Spinal cord (tissue), 10 donors: ENCODE data around the gene AKNA. TPM values are rescaled to one million over a fixed set of nuclear protein-coding genes. Genes with fewer than 3 reads are reported as not detected.

Experiments
- DNase-seq, 6 donors: peaks; one replicate each; pipeline versions ENCODE4 v3.0.0 to v3.0.0-alpha.2; 2013 to 2015; ENCODE audit warnings: low spot score in 6 of 6, low read depth in 4 of 6
- H3K27ac ChIP-seq: one replicate; pipeline ENCODE4 v1.5.1; 2013; ENCODE audit warnings: low read depth, low read length, control low read depth
- H3K27me3 ChIP-seq: one replicate; pipeline ENCODE4 v1.6.1; 2013; ENCODE audit warnings: low read length; ENCODE audit not compliant: control insufficient read depth, insufficient read depth
- H3K36me3 ChIP-seq: one replicate; pipeline ENCODE4 v1.6.1; 2013; ENCODE audit warnings: low read length; ENCODE audit not compliant: control insufficient read depth, insufficient read depth
- H3K4me1 ChIP-seq: one replicate; pipeline ENCODE4 v1.6.1; 2013; ENCODE audit warnings: low read length; ENCODE audit not compliant: control insufficient read depth, insufficient read depth
- H3K4me3 ChIP-seq: one replicate; pipeline ENCODE4 v1.5.1; 2013; ENCODE audit warnings: low read depth, low read length, control low read depth
- H3K9me3 ChIP-seq: one replicate; pipeline ENCODE4 v1.6.1; 2013; ENCODE audit warnings: low read length; ENCODE audit not compliant: control insufficient read depth, insufficient read depth
- WGBS: methylation state at CpG from one replicate; pipeline ENCODE4 v1.1.5; 2013; ENCODE audit warnings: missing lambda C conversion rate; ENCODE audit not compliant: insufficient coverage; 5-methylcytosine and 5-hydroxymethylcytosine counted together
- polyA plus RNA-seq, 2 donors: library from polyadenylated mRNA; unstranded; fragments of 120-200 nt; gene quantifications; one replicate each; pipeline ENCODE4 v1.2.1, GENCODE V29; 2013; ENCODE audit not compliant: insufficient read length in 2 of 2
- total RNA-seq, 2 donors: library from RNA; depleted of rRNA in 1 of 2; stranded (reverse); fragments of 120-200 nt in 1 of 2; fragments of >200 nt in 1 of 2; gene quantifications; one replicate each; pipeline versions ENCODE4 v1.2.3 to v1.2.4, GENCODE V29; 2013 to 2014
- donor health status: healthy.

AKNA gene
- total and polyA plus RNA-seq, 4 donors, result 6.7 to 17.3 (median 14.4) TPM

DNA sequence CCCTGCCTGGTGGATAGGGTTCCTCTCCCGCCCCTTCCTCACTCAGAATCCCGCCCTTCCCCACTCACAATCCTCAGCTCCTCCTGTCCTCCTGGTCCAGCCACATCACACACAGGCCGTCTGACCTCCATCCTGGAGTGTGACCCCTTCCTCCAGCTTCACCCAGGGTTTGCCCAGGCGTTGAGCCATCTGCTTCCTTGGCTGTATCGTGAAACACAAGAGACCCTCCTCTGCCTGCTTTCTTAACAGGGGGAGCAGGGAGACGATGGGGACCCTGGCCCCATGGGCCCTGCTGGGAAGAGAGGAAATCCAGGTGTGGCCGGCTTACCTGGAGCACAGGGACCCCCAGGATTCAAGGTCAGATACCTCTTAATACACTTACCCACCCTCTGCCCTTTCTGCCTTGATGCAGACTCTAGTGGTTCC, 97.2 kb downstream of the AKNA start:
- H3K27me3 ChIP-seq, result no peaks in the 10 kb centered on the region
- peaks cover 20% of the 10 kb centered on the region for H3K36me3 ChIP-seq
- 67% methylated on average over 7 of the region's 7 CpGs for WGBS
- H3K4me1 ChIP-seq, result peaks cover 30% of the 10 kb centered on the region
- no peak overlapping the region for H3K4me3 ChIP-seq
- no peak overlapping the region for H3K27ac ChIP-seq
- peaks cover 3% of the 10 kb centered on the region for H3K9me3 ChIP-seq
- DNase-seq, result no peak

DNA sequence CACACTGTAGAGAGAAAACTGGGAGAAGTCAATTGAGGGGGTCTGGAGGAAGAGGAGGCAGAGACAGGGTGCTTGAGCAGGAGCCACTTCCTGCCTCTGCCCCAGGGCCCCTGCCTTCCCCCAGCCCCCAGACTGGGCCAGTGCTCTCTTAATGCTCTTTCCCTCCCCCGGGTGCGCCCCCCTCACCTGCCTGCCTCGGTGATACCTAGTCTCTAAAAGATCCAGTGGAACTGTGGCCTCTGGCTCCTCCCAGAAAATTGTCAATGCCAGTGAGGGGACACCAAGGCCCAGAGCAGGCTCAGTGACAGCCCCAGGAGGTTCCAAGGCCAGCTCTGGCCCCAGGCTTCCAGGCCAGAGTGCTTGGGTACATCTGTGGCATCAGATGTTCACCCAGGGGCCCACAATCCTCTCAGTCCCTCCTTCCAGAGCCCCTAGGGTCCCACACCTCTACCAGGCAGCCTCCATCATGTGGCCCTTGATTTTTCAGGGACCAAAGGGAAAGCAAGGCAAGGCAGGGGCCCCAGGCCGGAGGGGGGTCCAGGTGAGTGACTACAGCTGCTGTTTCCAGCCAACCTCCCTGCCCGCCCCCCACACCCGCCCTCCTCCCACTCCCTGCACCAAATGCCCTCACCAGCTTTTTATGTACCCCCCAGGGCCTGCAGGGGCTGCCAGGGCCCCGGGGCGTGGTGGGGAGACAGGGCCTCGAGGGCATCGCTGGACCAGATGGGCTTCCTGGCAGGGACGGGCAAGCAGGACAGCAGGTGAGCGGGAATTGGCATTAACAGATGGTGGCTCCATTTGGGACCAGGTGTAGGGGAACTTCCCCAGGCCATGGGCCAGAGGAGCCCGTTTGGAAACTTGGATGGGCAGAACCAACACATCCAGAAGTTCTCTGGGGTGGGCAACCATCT, 98.0 kb downstream of the AKNA start:
- no peak for DNase-seq
- H3K4me1 ChIP-seq, result peaks cover 37% of the 10 kb centered on the region

DNA sequence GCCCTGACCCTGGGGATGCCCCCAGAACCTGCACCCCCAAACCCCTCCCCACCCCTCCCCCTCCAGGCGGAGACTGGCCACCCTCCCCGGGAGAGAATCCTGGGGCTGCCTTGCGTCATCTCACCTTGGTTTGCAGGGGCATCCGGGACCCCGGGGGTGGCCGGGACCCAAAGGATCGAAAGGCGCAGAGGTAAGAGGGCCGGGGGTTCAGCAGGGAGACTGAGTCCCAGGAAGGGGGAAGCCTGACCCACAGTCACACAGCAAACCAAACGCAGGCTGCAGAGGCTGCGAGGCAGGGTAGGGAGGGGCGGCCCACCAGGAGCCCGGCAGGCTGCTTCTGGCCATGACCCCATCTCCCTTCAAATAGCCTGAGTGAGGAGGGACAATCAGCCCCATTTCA, 98.7 kb downstream of the AKNA start:
- Histone ChIP-seq H3K4me1 (peaks cover 40% of the 10 kb centered on the region), H3K4me3 (no peak overlapping the region)
- 99% methylated on average over 10 of the region's 13 CpGs for WGBS

More for the DNA sequence above, 98.0 kb downstream of the AKNA start:
- Histone ChIP-seq H3K27ac (no peak overlapping the region), H3K9me3 (peaks cover 3% of the 10 kb centered on the region), H3K27me3 (no peaks in the 10 kb centered on the region), H3K36me3 (peaks cover 27% of the 10 kb centered on the region), H3K4me3 (no peak overlapping the region)
- 88% methylated on average over 10 of the region's 13 CpGs for WGBS

DNA sequence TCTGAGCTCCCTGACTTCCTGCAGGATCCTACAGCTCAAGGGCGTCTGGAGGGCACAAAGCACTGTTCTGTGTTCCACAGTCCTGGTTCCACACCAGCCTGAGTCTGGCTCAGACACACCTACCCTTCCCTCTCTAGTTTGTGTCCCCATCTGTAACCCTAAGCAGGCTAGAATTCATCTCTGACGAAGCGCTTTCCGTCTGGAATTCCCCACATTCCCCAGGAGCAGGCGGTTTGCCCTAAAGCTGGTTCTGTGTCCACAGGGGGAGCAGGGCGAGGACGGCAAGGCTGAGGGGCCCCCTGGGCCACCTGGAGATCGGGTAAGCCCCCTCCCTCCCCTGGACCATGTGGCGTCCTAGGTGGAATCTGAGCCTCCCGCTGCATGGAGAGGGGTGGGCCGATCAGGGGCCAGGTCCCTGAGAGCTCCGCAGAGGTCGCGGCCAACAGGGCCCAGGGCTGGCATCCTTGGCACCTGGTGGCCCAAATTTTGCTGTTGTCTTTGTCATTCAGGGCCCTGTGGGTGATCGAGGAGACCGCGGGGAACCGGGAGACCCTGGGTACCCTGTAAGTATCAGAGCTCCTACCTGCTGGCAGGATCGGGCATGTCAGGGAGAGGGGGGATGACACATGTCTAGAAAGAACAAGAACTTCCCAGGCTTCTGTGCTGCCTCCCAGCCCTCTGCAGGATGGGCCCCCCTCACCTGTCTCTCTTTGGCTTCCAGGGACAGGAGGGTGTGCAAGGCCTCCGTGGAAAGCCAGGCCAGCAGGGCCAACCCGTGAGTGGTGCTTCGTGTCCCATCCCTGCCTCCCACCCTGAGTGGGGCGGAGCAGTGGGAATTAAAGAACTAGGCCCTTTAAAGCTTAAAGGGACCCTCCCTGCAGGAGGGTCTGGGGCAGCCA, 99.3 kb downstream of the AKNA start:
- WGBS, result 68% methylated on average over 17 of the region's 23 CpGs
- no peak overlapping the region for H3K27ac ChIP-seq
- no peaks in the 10 kb centered on the region for H3K27me3 ChIP-seq
- no peaks in the 10 kb centered on the region for H3K9me3 ChIP-seq
- peaks cover 35% of the 10 kb centered on the region for H3K36me3 ChIP-seq
- no peak for DNase-seq
- H3K4me1 ChIP-seq, result peaks cover 44% of the 10 kb centered on the region
- H3K4me3 ChIP-seq, result no peak overlapping the region

More for the DNA sequence above, 98.7 kb downstream of the AKNA start:
- DNase-seq, result no peak
- peaks cover 35% of the 10 kb centered on the region for H3K36me3 ChIP-seq
- H3K27ac ChIP-seq, result no peak overlapping the region
- H3K9me3 ChIP-seq, result no peaks in the 10 kb centered on the region
- H3K27me3 ChIP-seq, result no peaks in the 10 kb centered on the region

DNA sequence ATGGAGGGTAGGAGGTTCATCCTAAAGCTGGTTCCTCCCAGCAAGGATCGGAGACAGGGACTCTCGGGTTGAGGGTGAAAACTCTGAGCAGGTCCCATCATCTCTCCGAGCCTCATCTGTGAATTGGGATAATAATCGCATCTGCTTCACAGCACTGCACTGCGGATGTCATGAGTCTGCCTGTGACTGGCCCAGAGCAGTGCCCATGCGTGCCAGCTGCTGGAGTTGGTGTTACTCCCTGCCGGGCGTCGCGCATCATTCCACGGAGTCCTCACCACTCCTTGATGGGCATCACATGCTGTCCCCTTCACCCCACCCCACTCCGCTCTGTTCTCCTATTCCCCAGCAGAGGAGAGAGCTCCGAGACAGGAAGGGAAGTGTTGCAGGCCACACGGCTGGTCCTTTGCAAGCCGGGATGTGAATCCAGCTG, 100.0 kb downstream of the AKNA start:
- no peak overlapping the region for H3K4me3 ChIP-seq
- no peak overlapping the region for H3K27ac ChIP-seq
- H3K36me3 ChIP-seq, result peaks cover 35% of the 10 kb centered on the region
- H3K4me1 ChIP-seq, result peaks cover 48% of the 10 kb centered on the region
- H3K9me3 ChIP-seq, result no peaks in the 10 kb centered on the region
- WGBS, result 66% methylated on average over 13 of the region's 15 CpGs
- no peaks in the 10 kb centered on the region for H3K27me3 ChIP-seq
- peak in 1 of 6 donors; percentile 24 for DNase-seq

DNA sequence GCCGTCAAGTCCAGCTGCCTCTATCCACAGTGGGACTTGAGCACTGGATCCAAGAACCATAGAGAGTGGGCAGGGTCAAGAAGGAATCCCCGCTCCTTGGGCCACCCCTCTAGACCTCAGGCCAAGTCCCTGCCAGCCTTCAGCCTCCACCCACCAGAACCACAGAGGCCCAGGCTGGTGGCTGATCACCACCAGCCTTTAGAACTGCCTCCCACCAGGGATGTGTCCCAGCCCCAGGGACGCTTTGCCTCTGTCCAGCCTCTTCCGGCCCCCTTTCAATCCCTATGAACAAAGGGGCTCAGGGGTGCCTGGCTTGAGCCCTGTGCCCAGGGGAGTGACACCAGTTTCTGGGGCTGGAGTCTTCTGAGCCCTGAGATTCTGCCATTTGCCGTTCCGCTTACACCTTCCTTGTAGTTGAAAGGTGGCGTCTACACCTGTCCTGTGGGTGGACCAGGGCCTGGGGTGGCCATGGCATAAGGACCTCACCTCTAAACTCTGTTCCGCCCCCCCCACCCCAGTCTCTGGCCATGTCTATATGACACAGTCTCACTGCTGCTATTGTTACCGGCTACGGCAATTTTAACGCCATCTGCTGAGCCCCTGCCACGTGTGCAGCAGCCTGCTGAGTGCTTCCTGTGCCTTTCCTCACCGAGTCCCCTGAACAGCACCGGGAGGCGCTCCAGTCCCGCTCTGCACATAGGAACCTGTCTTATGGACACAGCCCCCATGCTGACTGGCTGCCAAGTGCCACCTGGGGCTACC, 100.6 kb downstream of the AKNA start:
- WGBS, result 77% methylated on average over 16 of the region's 16 CpGs
- no peak overlapping the region for H3K4me3 ChIP-seq
- peaks cover 53% of the 10 kb centered on the region for H3K4me1 ChIP-seq
- DNase-seq, result peak in 2 of 6 donors; percentile 52 to 63
- H3K27me3 ChIP-seq, result no peaks in the 10 kb centered on the region
- no peak overlapping the region for H3K27ac ChIP-seq
- peaks cover 39% of the 10 kb centered on the region for H3K36me3 ChIP-seq
- H3K9me3 ChIP-seq, result no peaks in the 10 kb centered on the region

DNA sequence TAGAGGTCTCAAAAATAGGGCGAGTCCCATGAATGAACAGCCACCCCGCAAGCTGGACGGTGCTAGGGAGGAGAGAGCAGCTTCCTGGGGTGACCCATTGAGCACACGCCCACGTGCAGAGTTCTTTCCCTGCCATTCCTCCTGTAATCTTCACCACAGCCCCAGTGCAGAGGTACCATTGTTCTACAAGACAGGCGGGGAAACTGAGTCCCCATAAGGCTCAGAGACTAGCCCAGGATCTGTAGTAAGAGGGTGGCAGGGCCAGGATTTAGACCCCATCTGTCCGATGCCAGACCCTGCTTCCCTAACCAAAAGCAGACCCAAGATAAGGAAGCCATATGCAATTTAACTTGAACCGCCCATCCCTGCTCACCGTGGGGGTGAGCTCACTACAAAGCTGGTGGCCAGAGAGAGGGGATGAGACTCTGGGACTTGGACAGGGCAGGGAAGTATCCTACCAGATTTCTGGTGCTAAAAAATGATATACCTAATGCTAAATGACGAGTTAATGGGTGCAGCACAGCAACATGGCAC, 101.6 kb downstream of the AKNA start:
- Histone ChIP-seq H3K4me3 (no peak overlapping the region), H3K9me3 (no peaks in the 10 kb centered on the region), H3K36me3 (peaks cover 38% of the 10 kb centered on the region), H3K4me1 (peaks cover 62% of the 10 kb centered on the region), H3K27ac (no peak overlapping the region), H3K27me3 (no peaks in the 10 kb centered on the region)
- 100% methylated on average over 1 of the region's 10 CpGs for WGBS
- DNase-seq, result no peak

DNA sequence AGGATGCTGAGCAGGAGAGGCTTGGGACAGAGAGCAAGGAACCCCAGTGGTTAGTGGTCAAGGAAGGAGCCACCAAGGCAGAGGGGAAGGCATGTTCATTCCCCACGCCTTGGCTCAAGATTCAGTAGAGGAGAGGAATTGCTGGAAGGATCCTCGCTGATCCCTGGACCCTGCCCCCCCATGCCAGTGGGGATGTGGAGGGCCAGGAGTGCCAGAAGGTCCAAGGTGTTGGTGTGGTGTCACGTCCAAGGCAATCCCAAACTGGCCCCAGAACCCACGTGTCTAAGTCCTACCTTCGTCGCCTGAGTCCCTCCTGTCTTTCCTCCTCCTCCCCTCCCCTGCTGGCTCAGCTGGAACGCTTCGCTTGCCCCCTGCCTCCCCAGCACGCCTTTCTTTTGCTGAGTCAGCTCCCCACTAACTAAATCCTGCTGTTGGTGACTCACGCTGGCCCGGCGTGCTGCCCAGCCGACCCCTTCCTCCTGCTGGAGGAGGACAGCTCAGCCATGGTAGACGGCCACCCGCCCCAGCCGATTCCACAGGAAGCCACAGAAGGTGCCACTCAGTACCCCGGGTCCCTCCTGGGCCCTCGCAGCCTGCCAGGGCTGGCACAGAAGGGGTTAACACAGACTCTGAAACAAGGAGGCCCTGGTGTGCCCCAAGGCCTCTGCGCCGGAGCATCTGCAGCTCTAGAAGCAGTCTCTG, 102.5 kb downstream of the AKNA start:
- no peak overlapping the region for H3K27ac ChIP-seq
- DNase-seq, result peak in 2 of 6 donors; percentile 29 to 51
- H3K4me3 ChIP-seq, result no peak overlapping the region
- H3K9me3 ChIP-seq, result no peaks in the 10 kb centered on the region
- H3K4me1 ChIP-seq, result peaks cover 57% of the 10 kb centered on the region
- 56% methylated on average over 20 of the region's 20 CpGs for WGBS
- H3K36me3 ChIP-seq, result peaks cover 38% of the 10 kb centered on the region
- H3K27me3 ChIP-seq, result no peaks in the 10 kb centered on the region
